HepG2 (cell line): Measurements from ENCODE around the gene MUC21. TPM values are rescaled to one million over a fixed set of nuclear protein-coding genes. Genes with fewer than 3 reads are reported as not detected.

Experiments used
- ATAC-seq: fragments of 200-7000 bp; cut with Tn5 transposase; 3 replicates; pipeline ENCODE4 v1.9.1; 2020; ENCODE audit warnings: mild to moderate bottlenecking, moderate library complexity
- BruUV-seq: library from RNA; stranded (reverse); fragments of 400-500 nt; replicated peaks from 2 replicates; lab custom pipeline; 2021; lab: Mats Ljungman, UMichigan
- CTCF ChIA-PET: fragments of 300-600 bp; formaldehyde crosslinking; extraction: SDS; loops from one replicate; lab custom pipeline; 2021; ENCODE audit warnings: low total read pairs, inconsistent platforms, low intra/inter-chr PET ratio; lab: Yijun Ruan, JAX
- POLR2A ChIA-PET: fragments of 350-600 bp; sonication (Branson Sonifier 250); formaldehyde crosslinking; loops from one replicate; lab custom pipeline; 2020; ENCODE audit warnings: antibody characterized with exemption, inconsistent platforms; lab: Yijun Ruan, JAX
- DNase-seq: peaks from one replicate; pipeline ENCODE4 v3.0.0-alpha.2; 2015; ENCODE audit warnings: low spot score
- FAIRE-seq: peaks from 3 replicates; lab custom pipeline; 2011; peaks lifted over from hg19 to GRCh38; lab: Jason Lieb, UNC
- H2AFZ ChIP-seq: one replicate; pipeline ENCODE4 v1.6.1; 2011; ENCODE audit warnings: low read length, inconsistent platforms
- H3K27ac ChIP-seq: fragments of 300-600 bp; 3 replicates; pipeline ENCODE4 v1.8.0; 2011; ENCODE audit warnings: mixed run types, mild to moderate bottlenecking, mixed read lengths, low read length, inconsistent platforms; ENCODE audit not compliant: insufficient read depth; ENCODE audit errors: extremely low read length
- H3K27me3 ChIP-seq, 2 experiments: fragments of 200-600 bp in 1 of 2; 2 replicates in 1 of 2; 3 replicates in 1 of 2; pipeline versions ENCODE4 v1.6.0 to v1.8.0; 2011; ENCODE audit warnings: low read length in 2 of 2, mild to moderate bottlenecking in 2 of 2, moderate library complexity in 2 of 2, inconsistent platforms in 1 of 2; ENCODE audit not compliant: insufficient read depth in 2 of 2, control insufficient read depth in 1 of 2
- H3K36me3 ChIP-seq, 2 experiments: fragments of 200-600 bp in 1 of 2; replicated peaks in 1 of 2; 2 replicates in 1 of 2; 3 replicates in 1 of 2; pipeline versions ENCODE4 v1.5.1 to v1.8.0; 2011; ENCODE audit warnings: low read length in 2 of 2, inconsistent platforms in 1 of 2; ENCODE audit not compliant: insufficient read depth in 2 of 2, control insufficient read depth in 1 of 2
- H3K4me1 ChIP-seq: 2 replicates; pipeline ENCODE4 v1.5.1; 2012; ENCODE audit warnings: low read length, inconsistent platforms; ENCODE audit not compliant: insufficient read depth
- H3K4me2 ChIP-seq: 2 replicates; pipeline ENCODE4 v1.6.0; 2011; ENCODE audit warnings: low read depth, low read length, inconsistent platforms
- H3K4me3 ChIP-seq, 3 experiments: fragments of 200-600 bp in 1 of 3; sonication (generic), shearing (Covaris generic) in 1 of 3; replicated peaks in 1 of 3; 2 replicates each; pipeline ENCODE4 v1.5.1; 2011 to 2016; ENCODE audit warnings: low read length in 3 of 3, inconsistent platforms in 2 of 3, low read depth in 2 of 3, mild to moderate bottlenecking in 2 of 3, control low read depth in 1 of 3, mixed read lengths in 1 of 3; ENCODE audit not compliant: insufficient read depth in 1 of 3
- H3K79me2 ChIP-seq: one replicate; pipeline ENCODE4 v1.6.1; 2011; ENCODE audit warnings: low read length, inconsistent platforms; ENCODE audit not compliant: insufficient read depth
- H3K9ac ChIP-seq: 2 replicates; pipeline ENCODE4 v1.6.0; 2011; ENCODE audit warnings: mild to moderate bottlenecking, low read depth, low read length, inconsistent platforms; ENCODE audit not compliant: insufficient read depth
- H3K9me3 ChIP-seq: 2 replicates; pipeline ENCODE4 v1.5.1; 2012; ENCODE audit warnings: mild to moderate bottlenecking, low read length
- H4K20me1 ChIP-seq: 2 replicates; pipeline ENCODE4 v1.6.0; 2011; ENCODE audit warnings: inconsistent platforms, mild to moderate bottlenecking, low read length, moderate library complexity; ENCODE audit not compliant: insufficient read depth
- MLXIP ChIP-seq: sonication (generic); formaldehyde crosslinking; IDR thresholded peaks from 2 replicates; pipeline ENCODE4 v1.9.0; 2021; ENCODE audit warnings: missing genetic modification reagents, borderline replicate concordance
- PCBP1 ChIP-seq: fragments of 200-400 bp; formaldehyde crosslinking; IDR thresholded peaks from 2 replicates; pipeline ENCODE4 v1.6.1; 2017; ENCODE audit warnings: mild to moderate bottlenecking, low read depth, low read length, borderline replicate concordance
- PRDM15 ChIP-seq: sonication (generic); formaldehyde crosslinking; IDR thresholded peaks from 2 replicates; pipeline ENCODE4 v1.4.0; 2020; ENCODE audit warnings: missing genetic modification reagents
- TAF15 ChIP-seq: fragments of 200-400 bp; formaldehyde crosslinking; IDR thresholded peaks from one replicate; pipeline ENCODE4 v1.6.1; 2018; ENCODE audit warnings: mild to moderate bottlenecking, low read depth, low read length; ENCODE audit not compliant: poor library complexity, severe bottlenecking
- TEAD3 ChIP-seq: optimal IDR thresholded peaks from 2 replicates; pipeline ENCODE3; 2016; ENCODE audit warnings: borderline replicate concordance
- ZMAT3 ChIP-seq: sonication (generic); formaldehyde crosslinking; conservative IDR thresholded peaks from 2 replicates; pipeline ENCODE4 v1.7.0; 2021; ENCODE audit warnings: missing genetic modification reagents
- ZNF781 ChIP-seq: sonication (generic); formaldehyde crosslinking; IDR thresholded peaks from 2 replicates; pipeline ENCODE4 v1.5.1; 2020; ENCODE audit warnings: borderline replicate concordance, mild to moderate bottlenecking, missing genetic modification reagents; ENCODE audit errors: not compliant biosample characterization
- ZNF790 ChIP-seq: sonication (generic); formaldehyde crosslinking; IDR thresholded peaks from 2 replicates; pipeline ENCODE4 v1.8.0; 2022; ENCODE audit warnings: missing genetic modification reagents, mild to moderate bottlenecking, borderline replicate concordance
- WGBS: methylation state at CpG from one replicate; pipeline ENCODE4 v1.1.6; 2017; ENCODE audit warnings: low lambda C conversion rate; 5-methylcytosine and 5-hydroxymethylcytosine counted together
- in situ Hi-C: cut with HindIII; loops from 2 replicates; pipeline ENCODE4 v1.10.0; 2017; ENCODE audit warnings: low pct_unique_long_range_greater_than_20kb; ENCODE audit not compliant: extremely low pct_ligation_motif_present
- intact Hi-C: fragments of 100-400 bp; cut with micrococcal nuclease; formaldehyde crosslinking; loops from one replicate; pipeline ENCODE4 v1.10.0; 2022; ENCODE audit not compliant: unreplicated experiment
- polyA plus RNA-seq, 8 experiments: library from polyadenylated mRNA; depleted of rRNA in 3 of 8; stranded (reverse) in 7 of 8; unstranded in 1 of 8; fragments of >200 nt; fragmentation: Illumina TruSeq in 4 of 8; extraction: Trizol in 4 of 8; gene quantifications; 2 replicates each; pipeline versions ENCODE4 v1.2.1 to v1.2.3, GENCODE V29; 2011 to 2016; ENCODE audit warnings: low read depth in 4 of 8, missing spikeins in 1 of 8, mixed read lengths in 1 of 8; ENCODE audit not compliant: insufficient read depth in 1 of 8
- total RNA-seq, 5 experiments: library from RNA; depleted of rRNA; stranded (reverse); fragments of >200 nt; fragmentation: Illumina TruSeq; extraction: Trizol; gene quantifications; 2 replicates each; pipeline ENCODE4 v1.2.3, GENCODE V29; 2016; ENCODE audit warnings: low read depth in 1 of 5

MUC21 gene
- total and polyA plus RNA-seq, 2 of the 13 experiments (the other 11 are each of a cell fraction or from before 2014, with no cell fraction given): not detected

- no peak overlapping the region for H3K27ac ChIP-seq
- H3K9me3 ChIP-seq: no peaks in the 10 kb centered on the region
- no peak for ATAC-seq
- intact Hi-C loops (no loop called here), in situ Hi-C loops (no loop called here)
- BruUV-seq: no TSS peak
- no peak overlapping the region for H3K9ac ChIP-seq
- H3K36me3 ChIP-seq: no peaks in the 10 kb centered on the region
- no peak overlapping the region for H3K4me3 ChIP-seq
- CTCF ChIA-PET: no interaction called here
- FAIRE-seq: no peak
- peaks cover 0 to 10% of the 10 kb centered on the region in 2 experiments; a peak in 2 of 5 replicates for H3K27me3 ChIP-seq
- no peak for DNase-seq
- no peaks in the 10 kb centered on the region for H3K79me2 ChIP-seq
- no peak for TF ChIP-seq PRDM15 (CRISPR knock-in tag)
- POLR2A ChIA-PET: no interaction called here
- no peaks in the 10 kb centered on the region for H4K20me1 ChIP-seq
- H3K4me2 ChIP-seq: no peak overlapping the region
- H2AFZ ChIP-seq: no peak overlapping the region
- H3K4me1 ChIP-seq: no peaks in the 10 kb centered on the region
- WGBS: 33% methylated on average over 4 of the region's 4 CpGs
These were observed 10.7 kb upstream of the MUC21 start for GRCh38 chr6:30972816-30973215.

- ATAC-seq (peak; percentile 29; the same call in 1 of the 3 replicates), FAIRE-seq (peak; percentile 37)
- POLR2A ChIA-PET: no interaction called here
- TF ChIP-seq TAF15 (no peak), ZNF790 (CRISPR knock-in tag) (no peak), ZMAT3 (CRISPR knock-in tag) (no peak), TEAD3 (CRISPR knock-in tag) (no peak), MLXIP (CRISPR knock-in tag) (no peak), ZNF781 (CRISPR knock-in tag) (no peak), PCBP1 (no peak)
These were observed 8.8 kb upstream of the MUC21 start for GRCh38 chr6:30974490-30975252.

More at GRCh38 chr6:30974490-30975252, 8.8 kb upstream of the MUC21 start:
- CTCF ChIA-PET: no interaction called here
- in situ Hi-C loops (no loop called here), intact Hi-C loops (no loop called here)
- 45% methylated on average over 4 of the region's 4 CpGs for WGBS
- H3K79me2 ChIP-seq: no peaks in the 10 kb centered on the region
- H3K27me3 ChIP-seq: peaks cover 0 to 14% of the 10 kb centered on the region in 2 experiments; a peak in 2 of 5 replicates
- no TSS peak for BruUV-seq
- H2AFZ ChIP-seq: no peak overlapping the region
- H3K27ac ChIP-seq: no peak overlapping the region
- no peak overlapping the region for H3K4me2 ChIP-seq
- H3K9me3 ChIP-seq: no peaks in the 10 kb centered on the region
- H3K9ac ChIP-seq: no peak overlapping the region
- no peak for DNase-seq
- no peak overlapping the region for H3K4me3 ChIP-seq
- H3K36me3 ChIP-seq: no peaks in the 10 kb centered on the region
- H4K20me1 ChIP-seq: no peaks in the 10 kb centered on the region
- H3K4me1 ChIP-seq: no peaks in the 10 kb centered on the region
